Stimulated activated CD8-positive, alpha-beta memory T cell treated with anti-CD3 and anti-CD28 coated beads, Interleukin-7, amount 100 ng/mL, for 1 hour (primary cell): Measurements from ENCODE around the gene HDLBP.
"Not testable (repeated sequence)": the region's sequence is repeated elsewhere in the genome, so short reads cannot be mapped to it uniquely, and the experiment has no call there.

ENCODE experiments used
- DNase-seq, 2 donors: peaks; one replicate each; pipeline ENCODE4 v3.0.0-alpha.2; 2020; ENCODE audit warnings: low read depth in 2 of 2

The HDLBP gene

GRCh38 chr2:241308267-241308666, 7.2 kb downstream of the HDLBP start:
- no peak for DNase-seq

GRCh38 chr2:241307055-241307454, 8.4 kb downstream of the HDLBP start:
- DNase-seq: no peak

- DNase-seq: no peak
These were observed 11.3 kb downstream of the HDLBP start for GRCh38 chr2:241304039-241304670.

- DNase-seq: no peak
These were observed 12.5 kb downstream of the HDLBP start for GRCh38 chr2:241302759-241303651.

- DNase-seq: no peak
These were observed 13.4 kb downstream of the HDLBP start for GRCh38 chr2:241302083-241302482.

- DNase-seq: peak in 1 of 2 donors; percentile 19
These were observed 15.5 kb downstream of the HDLBP start for GRCh38 chr2:241300000-241300399.

GRCh38 chr2:241298673-241299072, 16.8 kb downstream of the HDLBP start:
- no peak for DNase-seq

- no peak for DNase-seq
These were observed 18.7 kb downstream of the HDLBP start for GRCh38 chr2:241296767-241297166.

GRCh38 chr2:241295326-241296095, 20.0 kb downstream of the HDLBP start:
- DNase-seq: no peak

GRCh38 chr2:241293378-241293797, 22.1 kb downstream of the HDLBP start:
- DNase-seq: not testable (repeated sequence)

- no peak for DNase-seq
These were observed 23.5 kb downstream of the HDLBP start for GRCh38 chr2:241291977-241292376.

GRCh38 chr2:241291153-241291552, 24.3 kb downstream of the HDLBP start:
- no peak for DNase-seq

GRCh38 chr2:241289597-241289996, 25.9 kb downstream of the HDLBP start:
- no peak for DNase-seq

GRCh38 chr2:241289053-241289452, 26.4 kb downstream of the HDLBP start:
- DNase-seq: no peak

- no peak for DNase-seq
These were observed 27.1 kb downstream of the HDLBP start for GRCh38 chr2:241288324-241288888.

GRCh38 chr2:241286348-241287090, 29.0 kb downstream of the HDLBP start:
- no peak for DNase-seq

GRCh38 chr2:241285596-241285995, 29.9 kb downstream of the HDLBP start:
- no peak for DNase-seq

GRCh38 chr2:241282555-241282954, 32.9 kb downstream of the HDLBP start:
- no peak for DNase-seq

GRCh38 chr2:241280291-241280690, 35.2 kb downstream of the HDLBP start:
- DNase-seq: no peak

GRCh38 chr2:241279828-241280227, 35.6 kb downstream of the HDLBP start:
- no peak for DNase-seq

- no peak for DNase-seq
These were observed 36.1 kb downstream of the HDLBP start for GRCh38 chr2:241279413-241279812.
